ENCODE data around the gene PHACTR4.
"Not testable (repeated sequence)": the region's sequence is repeated elsewhere in the genome, so short reads cannot be mapped to it uniquely, and the experiment has no call there.

PHACTR4 gene

DNA sequence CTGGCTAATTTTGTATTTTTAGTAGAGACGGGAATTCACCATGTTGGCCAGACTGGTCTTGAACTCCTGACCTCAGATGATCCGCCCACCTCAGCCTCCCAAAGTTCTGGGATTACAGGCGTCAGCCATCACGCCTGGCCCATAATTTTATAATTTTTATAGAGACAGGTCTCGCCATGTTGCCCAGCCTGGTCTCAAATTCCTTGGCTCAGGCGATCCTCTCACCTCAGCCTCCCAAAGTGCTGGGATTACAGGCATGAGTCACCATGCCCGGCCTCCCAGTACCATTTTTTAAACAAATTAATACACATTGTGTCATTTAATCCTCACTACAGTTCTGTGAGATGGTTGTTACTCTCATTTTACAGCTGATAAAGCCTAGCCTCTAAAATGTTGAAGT is 3.9 kb downstream of the PHACTR4 start:
- DNase-seq = not testable (repeated sequence)

DNA sequence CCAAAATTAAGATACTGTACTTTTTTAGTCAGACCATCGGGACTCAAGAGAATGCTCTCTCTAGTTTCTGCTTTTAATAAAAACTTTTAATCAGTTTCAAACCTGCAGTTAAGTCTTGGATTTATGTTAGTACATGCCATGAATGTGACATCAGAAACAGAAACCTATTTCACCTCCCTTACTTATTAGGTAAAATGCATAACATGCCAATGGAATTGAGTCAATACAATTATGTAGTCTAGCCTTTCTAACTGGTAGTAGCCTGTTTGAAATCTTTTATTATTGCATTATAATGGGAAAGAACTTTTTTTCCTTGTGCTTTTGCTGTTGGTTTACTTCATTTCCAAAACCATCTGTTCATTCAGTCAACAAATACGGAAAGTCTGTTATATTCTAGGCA is 4.8 kb downstream of the PHACTR4 start:
- no peak for DNase-seq

DNA sequence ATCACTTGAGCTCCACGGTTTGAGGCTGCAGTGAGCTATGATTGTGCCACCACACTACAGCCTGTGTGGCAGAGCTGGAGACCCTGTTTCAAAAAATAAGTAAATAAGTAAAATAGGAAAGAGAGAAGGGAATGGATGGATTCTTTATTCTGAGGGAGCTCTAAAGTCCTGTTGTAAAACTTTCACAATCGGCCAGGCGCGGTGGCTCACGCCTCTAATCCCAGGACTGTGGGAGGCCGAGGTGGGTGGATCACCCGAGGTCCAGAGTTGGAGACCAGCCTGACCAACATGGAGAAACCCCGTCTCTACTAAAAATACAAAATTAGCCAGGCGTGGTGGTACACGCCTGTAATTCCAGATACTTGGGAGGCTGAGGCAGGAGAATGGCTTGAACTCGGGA is 6.1 kb downstream of the PHACTR4 start:
- DNase-seq = not testable (repeated sequence)

DNA sequence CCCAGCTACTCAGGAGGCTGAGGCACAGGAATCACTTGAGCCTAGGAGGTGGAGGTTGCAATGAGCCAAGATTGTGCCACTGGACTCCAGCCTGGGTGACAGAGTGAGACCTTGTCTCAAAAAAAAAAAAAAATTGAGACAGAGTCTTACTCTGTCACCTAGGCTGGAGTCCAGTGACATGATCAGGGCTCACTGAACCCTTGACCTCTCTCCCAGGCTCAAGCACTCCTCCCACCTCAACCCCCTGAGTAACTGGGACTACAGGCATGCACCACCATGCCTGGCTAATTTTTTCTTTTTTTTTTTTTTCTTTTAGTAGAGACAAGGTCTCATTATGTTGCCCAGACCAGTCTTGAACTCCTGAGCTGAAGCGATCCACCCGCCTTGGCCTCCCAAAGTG is 6.7 kb downstream of the PHACTR4 start:
- not testable (repeated sequence) for DNase-seq

DNA sequence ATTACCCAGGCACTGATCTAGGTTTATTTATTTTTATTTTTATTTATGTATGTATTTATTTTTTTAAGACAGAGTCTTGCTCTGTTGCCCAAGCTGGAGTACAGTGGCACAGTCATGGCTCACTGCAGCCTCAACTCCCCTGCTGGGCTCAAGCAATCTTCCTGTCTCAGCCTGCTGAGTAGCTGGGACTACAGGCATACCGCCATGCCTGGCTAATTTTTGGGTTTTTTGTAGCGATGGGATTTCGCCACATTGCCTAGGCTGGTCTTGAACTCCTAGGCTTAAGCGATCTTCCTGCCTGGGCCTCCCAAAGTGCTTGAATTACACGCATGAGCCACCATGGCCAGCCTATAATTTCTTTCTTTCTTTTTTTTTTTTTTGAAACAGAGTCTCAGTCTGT is 9.4 kb downstream of the PHACTR4 start:
- no peak for DNase-seq

DNA sequence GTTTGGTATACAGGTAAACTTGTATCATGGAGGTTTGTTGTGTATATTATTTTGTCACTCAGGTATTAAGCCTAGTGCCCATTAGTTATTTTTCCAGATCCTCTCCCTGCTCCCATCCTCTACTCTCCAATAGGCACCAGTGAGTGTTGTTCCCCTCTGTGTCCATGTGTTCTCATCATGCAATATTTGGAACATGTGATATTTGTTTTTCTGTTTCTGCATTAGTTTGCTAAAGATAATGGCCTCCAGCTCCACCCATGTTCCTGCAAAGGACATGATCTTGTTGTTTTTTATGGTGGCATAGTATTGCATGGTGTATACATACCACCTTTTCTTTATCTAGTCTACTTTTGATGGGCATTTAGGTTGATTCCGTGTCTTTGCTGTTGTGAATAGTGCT is 10.9 kb downstream of the PHACTR4 start:
- DNase-seq = no peak

DNA sequence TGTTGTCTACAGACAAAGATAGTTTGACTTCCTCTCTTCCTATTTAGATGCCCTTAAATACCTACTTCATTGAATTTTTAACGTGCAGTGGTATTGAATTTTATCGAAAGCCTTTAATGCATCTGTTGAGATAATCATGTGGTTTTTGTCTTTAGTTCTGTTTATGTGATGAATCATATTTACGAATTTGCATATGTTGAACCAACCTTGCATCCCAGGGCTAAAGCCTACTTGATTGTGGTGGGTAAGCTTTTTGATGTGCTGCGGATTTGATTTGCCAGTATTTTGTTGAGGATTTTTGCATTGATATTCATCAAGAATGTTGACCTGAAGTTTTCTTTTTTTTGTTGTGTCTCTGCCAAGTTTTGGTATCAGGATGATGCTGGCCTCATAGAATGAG is 14.2 kb downstream of the PHACTR4 start:
- not testable (repeated sequence) for DNase-seq

DNA sequence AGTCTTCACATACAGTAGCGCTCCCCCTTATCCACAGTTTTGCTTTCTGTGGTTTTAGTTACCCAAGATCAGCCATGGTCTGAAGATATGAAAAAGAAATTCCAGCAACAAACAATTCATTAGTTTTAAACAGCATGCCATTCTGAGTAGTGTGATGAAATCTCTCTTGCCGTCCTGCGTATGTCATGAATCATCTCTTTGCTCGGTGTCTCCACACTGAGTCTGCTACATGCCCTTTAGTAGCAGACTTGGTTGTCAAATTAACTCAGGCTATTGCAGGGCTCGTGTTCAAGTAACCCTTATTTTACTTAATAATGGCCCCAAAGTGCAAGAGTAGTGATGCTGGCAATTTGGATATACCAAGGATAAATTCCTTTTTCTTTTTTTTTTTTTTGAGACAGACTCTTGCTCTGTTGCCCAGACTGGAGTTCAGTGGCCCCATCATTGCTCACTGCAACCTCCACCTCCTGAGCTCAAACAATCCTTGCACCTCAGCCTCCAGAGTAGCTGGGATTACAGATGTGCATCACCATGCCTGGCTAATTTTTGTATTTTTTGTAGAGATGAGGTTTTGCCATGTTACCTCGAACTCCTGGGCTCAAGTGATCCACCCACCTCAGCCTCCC is 22.6 kb downstream of the PHACTR4 start:
- no peak for DNase-seq

DNA sequence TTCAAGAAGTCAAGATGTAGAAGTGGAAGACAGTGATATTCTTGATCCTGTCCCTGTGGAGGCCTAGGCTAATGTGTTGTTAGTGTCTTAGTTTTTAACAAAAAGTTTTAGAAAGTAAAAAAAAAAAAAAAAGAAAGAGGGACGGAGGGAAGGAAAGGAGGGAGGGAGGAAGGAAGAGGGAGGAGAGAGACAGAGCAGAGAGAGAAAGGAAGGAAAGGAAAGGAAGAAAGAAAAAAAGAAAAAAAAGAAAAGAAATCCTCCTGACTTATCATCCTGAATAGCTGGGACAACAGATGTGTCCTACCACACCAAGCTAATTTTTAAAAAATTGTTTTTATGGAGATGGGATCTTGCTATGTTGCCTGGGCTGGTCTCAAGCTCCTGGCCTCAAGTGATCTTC is 24.6 kb downstream of the PHACTR4 start:
- DNase-seq = no peak

DNA sequence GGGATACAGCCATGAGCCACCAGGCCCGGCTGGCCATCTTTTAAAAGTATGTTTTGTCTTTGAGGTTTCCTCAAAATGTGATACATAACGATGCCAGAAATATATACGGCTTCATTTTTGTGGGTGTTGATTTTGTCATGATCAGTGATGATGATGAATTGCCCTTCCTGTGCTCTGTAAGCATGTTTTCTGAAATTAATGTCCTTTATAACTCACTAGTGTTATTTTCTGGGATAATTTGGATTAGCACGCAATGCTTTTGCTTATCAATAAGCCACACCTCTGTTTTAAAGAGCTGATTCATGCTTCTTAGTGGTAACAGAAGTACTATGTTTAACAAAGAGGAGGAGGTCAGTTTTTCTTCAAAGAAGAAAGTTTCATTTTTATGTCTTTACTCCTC is 25.6 kb downstream of the PHACTR4 start:
- DNase-seq = no peak

DNA sequence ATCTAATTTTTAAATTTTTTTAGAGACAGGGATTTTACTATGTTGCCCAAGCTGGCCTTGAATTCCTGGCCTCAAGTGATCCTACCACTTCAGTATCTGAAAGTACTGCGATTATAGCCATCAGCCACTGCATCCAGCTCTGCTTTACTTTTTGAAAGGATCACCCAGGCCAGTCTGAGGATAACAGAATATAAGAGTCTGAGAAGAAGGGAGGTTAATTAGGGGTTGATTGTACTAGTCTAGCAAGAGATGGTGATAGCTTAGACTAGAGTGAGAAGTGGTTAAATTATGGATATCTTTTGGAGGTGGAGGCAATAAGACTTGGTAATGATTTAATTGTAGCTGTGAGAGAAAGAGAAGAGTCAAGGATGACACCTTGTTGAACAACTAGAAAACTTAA is 32.2 kb downstream of the PHACTR4 start:
- no peak for DNase-seq

DNA sequence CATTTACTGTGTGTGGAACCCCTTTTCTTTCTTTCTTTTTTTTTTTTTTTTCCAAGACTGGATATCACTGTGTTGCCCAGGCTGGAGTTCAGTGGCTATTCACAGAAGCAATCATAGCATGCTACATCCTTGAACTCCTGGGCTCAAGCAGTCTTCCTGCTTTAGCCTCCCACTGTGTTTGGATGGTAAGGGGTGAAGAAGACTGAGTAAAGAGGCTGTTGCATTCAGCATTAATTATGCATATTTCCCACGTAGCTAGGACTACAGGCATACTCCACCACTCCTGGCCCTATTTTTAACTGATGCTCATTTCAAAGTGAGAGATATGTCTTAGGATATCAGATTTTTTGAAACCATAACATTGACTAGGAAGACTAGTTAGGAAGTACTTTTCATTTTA is 39.5 kb downstream of the PHACTR4 start:
- DNase-seq = no peak

DNA sequence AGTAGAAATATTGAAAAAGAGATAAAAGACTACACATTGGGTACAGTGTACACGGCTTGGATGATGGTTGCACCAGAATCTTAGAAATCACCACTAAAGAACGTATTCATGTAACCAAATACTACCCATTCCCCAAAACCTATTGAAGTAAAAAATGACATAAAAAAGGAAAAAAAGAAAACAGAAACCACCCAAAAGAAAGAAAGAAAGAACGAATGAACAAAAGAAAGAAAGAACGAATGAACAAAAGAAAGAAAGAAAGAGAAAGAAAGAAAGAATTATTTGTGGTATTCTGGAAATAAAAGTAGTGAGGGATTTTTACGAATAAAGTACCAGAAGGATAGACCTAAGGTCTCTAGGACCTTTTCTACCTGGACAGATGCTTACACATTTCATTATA is 42.1 kb downstream of the PHACTR4 start:
- no peak for DNase-seq

DNA sequence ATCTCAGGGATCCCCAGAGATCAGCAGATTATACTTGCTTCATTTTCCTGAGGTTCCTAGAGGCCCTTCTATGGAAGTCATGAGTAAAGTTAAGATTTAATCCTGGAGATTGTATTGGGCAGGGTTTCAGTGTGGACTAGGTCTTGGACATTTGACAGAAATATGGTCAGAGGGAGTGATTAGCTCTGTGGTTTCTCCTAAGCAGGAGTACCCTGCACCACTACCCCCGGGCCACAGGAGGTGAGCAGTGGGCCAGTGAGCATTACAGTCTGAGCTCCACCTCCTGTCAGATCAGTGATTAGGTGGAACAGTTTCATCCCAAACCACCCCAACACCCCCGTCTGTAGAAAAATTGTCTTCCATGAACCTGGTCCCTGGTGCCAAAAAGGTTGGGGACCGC is 43.2 kb downstream of the PHACTR4 start:
- DNase-seq = no peak

DNA sequence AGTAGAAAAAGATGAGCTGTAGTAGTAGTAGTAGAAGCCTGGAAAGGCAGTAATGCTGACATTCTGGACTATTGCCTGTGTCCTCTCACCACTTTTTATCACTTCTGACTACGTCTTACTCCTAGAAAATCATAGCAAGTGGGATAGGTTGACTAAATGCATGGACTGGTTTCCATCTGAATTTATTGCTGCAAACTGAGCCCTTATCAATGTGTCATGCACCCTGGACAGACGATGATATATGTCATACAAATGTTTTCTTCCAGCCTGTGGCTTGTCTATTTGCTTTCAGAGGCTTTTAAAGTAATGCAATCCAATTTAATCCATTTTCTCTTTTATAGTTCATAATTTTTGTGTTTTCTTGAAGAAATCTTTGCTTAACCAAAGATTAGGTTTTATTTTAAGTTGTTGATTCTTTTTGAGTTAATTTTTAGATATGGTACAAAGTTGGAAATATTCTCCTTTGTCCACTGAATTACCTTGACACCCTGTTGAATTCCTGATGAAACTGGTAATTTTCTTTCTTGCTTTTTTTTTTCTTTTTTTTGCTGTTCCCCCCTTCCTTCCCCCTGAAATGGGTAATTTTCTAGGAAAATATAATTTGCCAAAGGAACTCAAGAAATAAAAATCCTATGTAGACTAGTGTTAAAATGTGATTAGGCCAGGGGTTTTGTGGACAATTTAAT is 47.1 kb downstream of the PHACTR4 start:
- no peak for DNase-seq

DNA sequence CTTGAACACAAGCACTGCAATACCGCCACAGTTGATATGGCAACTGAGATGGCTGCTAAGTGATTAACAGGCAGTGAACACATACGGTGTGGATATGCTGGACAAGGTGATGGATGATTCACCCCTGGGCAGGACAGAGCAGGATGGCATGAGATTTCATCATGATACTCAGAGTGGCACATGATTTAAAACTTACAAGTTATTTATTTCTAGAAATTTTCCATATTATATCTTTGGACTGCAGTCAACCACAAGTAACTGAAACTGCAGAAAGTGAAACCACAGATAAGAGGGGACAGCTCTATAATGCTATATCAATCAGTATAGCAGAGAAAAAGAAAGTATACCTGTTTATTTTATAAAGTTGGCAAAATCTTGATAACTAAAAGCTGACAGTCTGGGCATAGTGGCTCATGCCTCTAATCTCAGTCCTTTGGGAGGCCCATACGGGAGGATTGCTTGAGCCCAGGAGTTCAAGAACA is 47.9 kb downstream of the PHACTR4 start:
- peak; percentile 61 for DNase-seq

DNA sequence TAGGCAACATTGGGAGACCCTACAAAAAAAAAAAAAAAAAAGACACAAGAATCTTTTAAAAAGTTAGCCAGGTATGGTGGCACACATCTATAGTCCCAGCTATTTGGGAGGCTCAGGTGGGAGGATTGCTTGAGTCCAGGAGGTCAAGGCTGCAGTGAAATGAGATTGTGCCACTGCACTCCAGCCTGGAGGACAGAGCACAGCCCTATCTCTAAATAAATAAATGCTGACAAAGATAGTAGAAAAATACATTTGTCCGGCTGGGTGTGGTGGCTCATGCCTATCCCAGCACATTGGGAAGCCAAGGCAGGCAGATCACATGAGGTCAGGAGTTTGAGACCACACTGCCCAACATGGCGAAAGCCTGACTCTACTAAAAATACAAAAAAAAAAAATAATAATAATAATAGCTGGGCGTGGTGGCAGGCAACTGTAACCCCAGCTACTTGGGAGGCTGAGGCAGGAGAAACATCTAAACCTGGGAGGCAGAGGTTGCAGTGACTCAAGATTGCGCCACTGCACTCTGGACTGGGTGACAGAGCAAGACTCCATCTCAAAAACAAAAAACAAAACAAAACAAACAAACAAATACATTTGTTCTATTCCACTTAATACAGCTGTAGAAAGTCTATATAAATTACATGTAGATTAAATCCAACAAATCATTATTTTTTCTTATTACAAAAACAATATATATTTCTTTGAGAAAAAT is 48.5 kb downstream of the PHACTR4 start:
- DNase-seq = no peak

DNA sequence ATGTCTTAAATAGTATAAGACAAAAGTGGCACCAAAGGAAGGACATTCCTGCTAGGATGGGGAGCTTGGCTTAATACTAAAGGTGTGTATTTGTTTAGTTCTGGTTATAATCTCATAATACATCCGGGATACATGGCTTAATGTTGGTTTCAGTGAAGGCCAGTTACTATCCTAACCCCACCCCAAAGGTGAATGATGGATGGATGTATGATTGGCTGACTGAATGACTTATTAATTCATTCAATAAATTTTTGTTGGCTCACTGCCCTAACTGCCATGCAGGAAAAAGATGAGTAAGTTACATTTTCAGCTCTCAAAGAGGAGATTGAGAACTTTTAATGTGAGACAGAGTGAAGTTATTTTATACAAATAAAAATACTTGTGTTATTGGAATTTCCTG is 52.2 kb downstream of the PHACTR4 start:
- DNase-seq = no peak

DNA sequence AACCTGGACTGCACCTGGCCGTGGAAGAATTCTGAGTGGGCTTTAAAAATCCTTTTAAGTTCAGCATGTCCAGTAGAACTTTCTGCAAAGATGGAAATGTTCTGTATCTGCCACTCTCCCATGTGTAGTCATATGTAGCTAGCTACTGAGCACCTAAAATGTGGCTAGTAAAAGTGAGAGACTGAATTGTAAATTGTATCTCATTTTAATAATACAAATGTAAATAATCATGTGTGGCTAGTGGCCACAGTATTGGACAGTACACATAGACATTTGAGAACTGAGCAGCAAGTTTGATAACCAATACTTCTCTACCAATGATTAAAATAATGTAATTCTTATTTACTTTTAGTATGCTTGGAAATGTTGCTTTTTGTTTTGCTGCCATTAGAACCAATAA is 57.3 kb downstream of the PHACTR4 start:
- DNase-seq = no peak

DNA sequence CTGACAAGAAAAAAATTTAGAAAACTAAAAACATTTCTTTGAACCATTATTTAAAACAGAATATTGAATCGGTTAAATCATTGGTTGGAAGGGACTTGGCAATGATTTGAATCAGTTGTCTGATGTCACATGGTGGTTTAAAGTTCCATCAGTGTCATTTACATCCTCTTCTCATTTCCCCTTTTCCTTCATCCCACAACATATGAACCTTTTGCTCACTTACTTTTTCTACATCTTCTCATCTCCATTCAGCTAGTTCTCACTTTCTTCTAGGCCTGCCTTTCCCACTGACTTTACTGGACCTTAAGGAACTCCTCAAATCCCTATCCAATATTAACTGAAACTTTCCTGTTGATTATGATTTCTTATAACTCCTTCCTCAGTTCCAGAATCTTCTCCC is 58.5 kb downstream of the PHACTR4 start:
- DNase-seq = no peak

DNA sequence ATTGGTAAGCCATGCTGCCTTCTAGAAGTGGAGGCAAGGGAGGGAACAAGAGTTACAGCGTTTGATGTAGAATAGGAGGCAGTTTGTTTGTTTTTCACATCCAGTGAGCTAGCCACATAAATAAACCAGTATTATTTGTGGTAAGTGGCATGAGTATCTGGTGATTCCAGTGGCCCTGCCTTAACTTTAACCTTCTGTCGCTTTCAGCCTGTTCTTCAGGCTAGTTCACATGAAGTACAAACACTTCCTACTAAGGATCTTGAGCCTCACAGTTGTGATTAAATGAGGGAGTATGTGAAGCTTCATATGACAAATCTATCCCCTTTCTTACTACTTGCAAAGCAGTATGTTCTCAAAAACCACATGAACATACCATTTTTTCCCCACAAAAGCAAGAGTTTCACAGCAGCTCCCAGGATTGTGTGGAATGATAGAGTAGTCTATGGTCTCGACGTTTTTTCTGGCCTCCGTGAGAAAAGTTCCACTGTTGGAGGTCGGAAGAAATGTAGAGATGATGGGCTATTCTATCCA is 59.5 kb downstream of the PHACTR4 start:
- DNase-seq = no peak

DNA sequence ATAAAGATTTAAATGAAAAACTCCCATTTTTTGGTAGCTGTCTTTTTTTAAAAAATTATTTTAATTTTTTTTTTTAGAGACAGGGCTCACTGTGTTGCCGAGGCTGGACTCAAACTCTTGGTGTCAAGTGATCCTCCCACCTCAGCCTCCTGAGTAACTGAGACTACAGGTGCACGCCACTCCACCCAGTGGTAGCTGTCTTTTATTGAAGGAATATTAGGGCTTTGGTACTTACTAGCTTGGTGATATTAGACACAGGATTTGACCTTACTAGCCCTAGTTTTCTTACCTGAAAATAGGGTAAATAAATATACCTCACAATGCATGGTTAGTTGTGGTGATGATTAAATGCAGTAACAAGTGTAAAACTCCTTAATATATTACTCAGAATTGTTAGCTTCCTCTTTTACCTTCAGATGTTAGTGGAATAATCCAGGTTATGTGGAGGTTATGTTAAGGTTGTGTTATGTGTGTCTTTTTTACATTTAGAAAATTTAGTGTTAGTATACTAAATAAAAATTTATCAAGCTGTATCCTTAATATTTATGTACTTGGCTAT is 66.8 kb downstream of the PHACTR4 start:
- no peak for DNase-seq

DNA sequence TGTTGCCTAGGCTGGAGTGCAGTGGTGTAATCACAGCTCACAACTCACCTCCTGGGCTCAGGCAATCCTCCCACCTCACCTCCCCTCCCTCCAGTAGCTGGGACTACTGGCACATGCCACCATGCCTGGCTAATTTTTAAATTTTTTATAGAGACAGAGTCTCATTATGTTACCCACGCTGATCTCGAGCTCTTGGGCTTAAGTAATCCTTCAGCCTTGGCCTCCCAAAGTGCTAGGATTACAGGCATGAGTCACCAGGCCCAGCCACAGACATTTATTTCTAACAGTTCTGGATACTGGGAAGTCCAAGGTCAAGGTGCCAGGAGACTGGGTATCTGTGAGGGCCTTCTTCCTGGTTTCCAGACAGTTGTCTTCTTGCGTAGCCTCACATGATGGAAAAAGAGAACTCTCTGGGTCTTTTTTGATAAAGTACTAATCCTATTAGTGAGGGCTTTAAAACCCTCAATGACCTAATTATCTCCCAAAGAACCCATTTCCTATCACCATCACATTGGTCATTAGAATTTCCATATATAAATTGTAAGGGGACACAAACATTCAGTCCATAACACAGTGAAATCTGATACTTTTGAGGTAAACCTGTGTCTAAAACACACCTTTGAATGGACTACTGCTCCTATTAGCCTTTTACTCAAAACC is 67.9 kb downstream of the PHACTR4 start:
- no peak for DNase-seq

Measured in activated CD4-positive, alpha-beta T cell treated with anti-CD3 and anti-CD28 coated beads, Interleukin-10, Interleukin-2, amounts not matched to agents 100 ng/mL and 50 ng/mL, durations not matched to agents 16 hours and 8 hours (primary cell).